CD14-positive monocyte (primary cell): ENCODE measurements around the gene BPTF. TPM values are rescaled to one million over a fixed set of nuclear protein-coding genes. Genes with fewer than 3 reads are reported as not detected.

Experiments used
- DNase-seq, 3 donors: peaks; one replicate each; pipeline ENCODE4 v3.0.0-alpha.2; 2011 to 2022
- H2AFZ ChIP-seq: 2 replicates; pipeline ENCODE4 v1.6.0; 2012; ENCODE audit warnings: mild to moderate bottlenecking, low read depth, low read length, inconsistent platforms; ENCODE audit not compliant: insufficient read depth, poor library complexity, severe bottlenecking
- H3K27ac ChIP-seq, 2 donors: 1 replicate in 1 of 2; 2 replicates in 1 of 2; pipeline ENCODE4 v1.5.1; 2012 to 2013; ENCODE audit warnings: low read length in 2 of 2, control low read depth in 1 of 2, inconsistent platforms in 1 of 2, low read depth in 1 of 2, mild to moderate bottlenecking in 1 of 2
- H3K27me3 ChIP-seq, 2 donors: one replicate each; pipeline versions ENCODE4 v1.6.0 to v1.6.1; 2011 to 2013; ENCODE audit warnings: low read length in 2 of 2; ENCODE audit not compliant: control insufficient read depth in 2 of 2, insufficient read depth in 2 of 2
- H3K36me3 ChIP-seq, 2 donors: replicated peaks in 1 of 2; 1 replicate in 1 of 2; 2 replicates in 1 of 2; pipeline versions ENCODE4 v1.5.1 to v1.6.1; 2012 to 2013; ENCODE audit warnings: low read length in 2 of 2, control low read depth in 1 of 2, inconsistent platforms in 1 of 2, mild to moderate bottlenecking in 1 of 2; ENCODE audit not compliant: insufficient read depth in 2 of 2, control insufficient read depth in 1 of 2
- H3K4me1 ChIP-seq, 2 donors: 1 replicate in 1 of 2; 2 replicates in 1 of 2; pipeline versions ENCODE4 v1.5.1 to v1.6.1; 2012 to 2013; ENCODE audit warnings: low read length in 2 of 2, control low read depth in 1 of 2, inconsistent platforms in 1 of 2, mild to moderate bottlenecking in 1 of 2, moderate library complexity in 1 of 2; ENCODE audit not compliant: insufficient read depth in 2 of 2, control insufficient read depth in 1 of 2
- H3K4me2 ChIP-seq: replicated peaks from 2 replicates; pipeline ENCODE3; 2012; ENCODE audit warnings: low read length, moderate library complexity, mild to moderate bottlenecking; ENCODE audit not compliant: poor library complexity, severe bottlenecking; ENCODE audit errors: extremely low read depth
- H3K4me3 ChIP-seq, 3 experiments: fragments of 200-600 bp in 1 of 3; sonication (generic) in 1 of 3; replicated peaks in 1 of 3; 1 replicate in 2 of 3; 2 replicates in 1 of 3; pipeline ENCODE4 v1.5.1; 2011 to 2013; ENCODE audit warnings: low read length in 3 of 3, mild to moderate bottlenecking in 3 of 3, control low read depth in 2 of 3, low read depth in 2 of 3, inconsistent platforms in 1 of 3, moderate library complexity in 1 of 3
- H3K79me2 ChIP-seq: 2 replicates; pipeline ENCODE4 v1.6.0; 2012; ENCODE audit warnings: mild to moderate bottlenecking, control low read depth, inconsistent platforms, low read length, moderate library complexity; ENCODE audit not compliant: insufficient read depth
- H3K9ac ChIP-seq: 2 replicates; pipeline ENCODE4 v1.6.0; 2017; ENCODE audit warnings: low read length, mild to moderate bottlenecking; ENCODE audit not compliant: insufficient read depth, poor library complexity, severe bottlenecking
- H3K9me3 ChIP-seq, 2 donors: replicated peaks in 1 of 2; 1 replicate in 1 of 2; 2 replicates in 1 of 2; pipeline versions ENCODE4 v1.5.1 to v1.6.1; 2012 to 2013; ENCODE audit warnings: low read length in 2 of 2, control low read depth in 1 of 2; ENCODE audit not compliant: control insufficient read depth in 1 of 2, insufficient read depth in 1 of 2
- H4K20me1 ChIP-seq: 2 replicates; pipeline ENCODE4 v1.6.0; 2012; ENCODE audit warnings: mild to moderate bottlenecking, low read length, control low read depth, moderate library complexity; ENCODE audit not compliant: insufficient read depth
- H3K27ac Mint-ChIP-seq, 7 donors: one replicate each; pipeline ENCODE4 v1.8.0; 2020; ENCODE audit warnings: mild to moderate bottlenecking in 7 of 7, mixed read lengths in 7 of 7, moderate library complexity in 6 of 7, inconsistent platforms in 2 of 7
- H3K27me3 Mint-ChIP-seq, 3 donors: one replicate each; pipeline ENCODE4 v1.8.0; 2021 to 2022; ENCODE audit warnings: low read depth in 3 of 3, mild to moderate bottlenecking in 3 of 3, mixed read lengths in 3 of 3, moderate library complexity in 3 of 3, inconsistent platforms in 1 of 3
- H3K36me3 Mint-ChIP-seq, 2 donors: one replicate each; pipeline ENCODE4 v1.8.0; 2020; ENCODE audit warnings: mixed read lengths in 2 of 2, inconsistent platforms in 1 of 2, mild to moderate bottlenecking in 1 of 2
- H3K4me1 Mint-ChIP-seq: one replicate; pipeline ENCODE4 v1.8.0; 2020; ENCODE audit warnings: mild to moderate bottlenecking, mixed read lengths
- H3K4me3 Mint-ChIP-seq, 2 donors: one replicate each; pipeline ENCODE4 v1.8.0; 2020; ENCODE audit warnings: mild to moderate bottlenecking in 2 of 2, mixed read lengths in 2 of 2, moderate library complexity in 1 of 2
- H3K9me3 Mint-ChIP-seq, 7 donors: one replicate each; pipeline ENCODE4 v1.8.0; 2020 to 2022; ENCODE audit warnings: mixed read lengths in 7 of 7, mild to moderate bottlenecking in 6 of 7, moderate library complexity in 6 of 7, inconsistent platforms in 2 of 7
- WGBS: methylation state at CpG from one replicate; pipeline ENCODE4 v1.1.5; 2013; ENCODE audit warnings: missing lambda C conversion rate; ENCODE audit not compliant: insufficient coverage; 5-methylcytosine and 5-hydroxymethylcytosine counted together
- intact Hi-C, 2 donors: fragments of 100-400 bp; cut with micrococcal nuclease; formaldehyde crosslinking; loops; one replicate each; pipeline versions ENCODE4 v1.15.0 to v1.15.1; 2023
- polyA plus RNA-seq, 3 donors: library from polyadenylated mRNA; depleted of rRNA in 1 of 3; unstranded in 2 of 3; stranded (reverse) in 1 of 3; fragments of 300-500 nt in 2 of 3; fragments of >200 nt in 1 of 3; fragmentation: Illumina TruSeq in 2 of 3; gene quantifications; 1 replicate in 2 of 3; 2 replicates in 1 of 3; pipeline ENCODE4 v1.2.3, GENCODE V29; 2012 to 2021
- TF ChIP-seq, protein P1 (sequence below): fragments of 200-600 bp; IDR thresholded peaks from one replicate; pipeline ENCODE4 v1.8.0; 2022; ENCODE audit warnings: antibody characterized with exemption, mild to moderate bottlenecking

BPTF gene
- polyA plus RNA-seq, 3 donors: 1.9 to 51.1 (median 4.5) TPM

- H3K4me3 Mint-ChIP-seq: no peak overlapping the region
- Histone ChIP-seq H4K20me1 (no peaks in the 10 kb centered on the region), H3K27ac (no peak overlapping the region), H2AFZ (no peak overlapping the region), H3K27me3 (no peaks in the 10 kb centered on the region), H3K36me3 (no peaks in the 10 kb centered on the region), H3K79me2 (no peaks in the 10 kb centered on the region), H3K4me1 (no peaks in the 10 kb centered on the region), H3K9ac (no peak overlapping the region), H3K4me2 (no peak overlapping the region), H3K9me3 (no peaks in the 10 kb centered on the region), H3K4me3 (no peak overlapping the region)
- no peaks in the 10 kb centered on the region for H3K36me3 Mint-ChIP-seq
- intact Hi-C loops: no loop called here
- H3K4me1 Mint-ChIP-seq: peaks cover 3% of the 10 kb centered on the region
- H3K9me3 Mint-ChIP-seq: peaks cover 0 to 4% (median 1%) of the 10 kb centered on the region in 7 donors
- WGBS: 93% methylated on average over 4 of the region's 5 CpGs
- H3K27me3 Mint-ChIP-seq: peaks cover 1 to 8% (median 4%) of the 10 kb centered on the region in 3 donors
- DNase-seq: no peak
- peak overlapping the region in 1 of 7 donors; percentile 26 for H3K27ac Mint-ChIP-seq
- TF ChIP-seq, protein P1, sequence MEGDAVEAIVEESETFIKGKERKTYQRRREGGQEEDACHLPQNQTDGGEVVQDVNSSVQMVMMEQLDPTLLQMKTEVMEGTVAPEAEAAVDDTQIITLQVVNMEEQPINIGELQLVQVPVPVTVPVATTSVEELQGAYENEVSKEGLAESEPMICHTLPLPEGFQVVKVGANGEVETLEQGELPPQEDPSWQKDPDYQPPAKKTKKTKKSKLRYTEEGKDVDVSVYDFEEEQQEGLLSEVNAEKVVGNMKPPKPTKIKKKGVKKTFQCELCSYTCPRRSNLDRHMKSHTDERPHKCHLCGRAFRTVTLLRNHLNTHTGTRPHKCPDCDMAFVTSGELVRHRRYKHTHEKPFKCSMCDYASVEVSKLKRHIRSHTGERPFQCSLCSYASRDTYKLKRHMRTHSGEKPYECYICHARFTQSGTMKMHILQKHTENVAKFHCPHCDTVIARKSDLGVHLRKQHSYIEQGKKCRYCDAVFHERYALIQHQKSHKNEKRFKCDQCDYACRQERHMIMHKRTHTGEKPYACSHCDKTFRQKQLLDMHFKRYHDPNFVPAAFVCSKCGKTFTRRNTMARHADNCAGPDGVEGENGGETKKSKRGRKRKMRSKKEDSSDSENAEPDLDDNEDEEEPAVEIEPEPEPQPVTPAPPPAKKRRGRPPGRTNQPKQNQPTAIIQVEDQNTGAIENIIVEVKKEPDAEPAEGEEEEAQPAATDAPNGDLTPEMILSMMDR: no peak
Measured at GRCh38 chr17:67813803-67814180, 11.5 kb upstream of the BPTF start.

- intact Hi-C loops: no loop called here
- Mint-ChIP-seq H3K9me3 (peaks cover 0 to 5% (median 1%) of the 10 kb centered on the region in 7 donors), H3K4me1 (peaks cover 3% of the 10 kb centered on the region), H3K4me3 (no peak overlapping the region), H3K36me3 (no peaks in the 10 kb centered on the region), H3K27ac (no peak overlapping the region), H3K27me3 (peaks cover 7 to 21% (median 15%) of the 10 kb centered on the region in 3 donors)
- WGBS: 64% methylated on average over 3 of the region's 7 CpGs
- Histone ChIP-seq H3K27ac (no peak overlapping the region), H3K4me2 (no peak overlapping the region), H2AFZ (no peak overlapping the region), H3K9ac (no peak overlapping the region), H4K20me1 (no peaks in the 10 kb centered on the region), H3K9me3 (no peaks in the 10 kb centered on the region), H3K36me3 (no peaks in the 10 kb centered on the region), H3K4me1 (no peaks in the 10 kb centered on the region), H3K4me3 (no peak overlapping the region), H3K27me3 (peaks cover 0 to 7% of the 10 kb centered on the region in 2 donors), H3K79me2 (no peaks in the 10 kb centered on the region)
- TF ChIP-seq, protein P1: no peak
- DNase-seq: no peak
Measured at GRCh38 chr17:67818110-67819002, 6.9 kb upstream of the BPTF start.
